SK-N-MC (cell line): ENCODE data around the gene ATF3.
"Not testable (repeated sequence)": the region's sequence is repeated elsewhere in the genome, so short reads cannot be mapped to it uniquely, and the experiment has no call there.

ENCODE experiments used
- DNase-seq: peaks from one replicate; pipeline ENCODE4 v3.0.0-alpha.2; 2011; ENCODE audit warnings: low read depth, low spot score
- H3K27ac ChIP-seq: fragments of 200-600 bp; sonication (generic); 2 replicates; pipeline ENCODE4 v1.5.1; 2016; ENCODE audit warnings: mixed run types
- H3K36me3 ChIP-seq: fragments of 200-600 bp; sonication (generic); 2 replicates; pipeline ENCODE4 v1.6.1; 2017; ENCODE audit warnings: antibody characterized with exemption, low read length, mixed read lengths; ENCODE audit not compliant: insufficient read depth
- H3K4me3 ChIP-seq: fragments of 200-600 bp; sonication (generic); 2 replicates; pipeline ENCODE4 v1.5.1; 2016
- H3K9ac ChIP-seq: fragments of 200-600 bp; sonication (generic); 2 replicates; pipeline ENCODE4 v1.8.0; 2017; ENCODE audit warnings: mixed run types, mixed read lengths; ENCODE audit not compliant: insufficient read length
- H3K9me3 ChIP-seq: fragments of 200-600 bp; sonication (generic); 2 replicates; pipeline ENCODE4 v1.6.1; 2017; ENCODE audit warnings: low read depth, mild to moderate bottlenecking, antibody characterized with exemption, low read length, moderate library complexity, mixed read lengths
- EZH2 ChIP-seq: fragments of 200-600 bp; sonication (generic); IDR thresholded peaks from one replicate; pipeline ENCODE4 v1.6.1; 2017; ENCODE audit warnings: antibody characterized with exemption
- FOXP2 ChIP-seq: optimal IDR thresholded peaks from 2 replicates; pipeline ENCODE3; 2011; ENCODE audit warnings: mild to moderate bottlenecking, moderate library complexity; ENCODE audit not compliant: insufficient read depth; ENCODE audit errors: extremely low read length, control extremely low read depth
- POLR2AphosphoS5 ChIP-seq: IDR thresholded peaks from 2 replicates; pipeline ENCODE4 v1.6.1; 2012; ENCODE audit warnings: mild to moderate bottlenecking, low read depth, low read length, borderline replicate concordance

Gene ATF3

GRCh38 chr1:212634252-212634651, 25.7 kb downstream of the ATF3 start:
- Histone ChIP-seq H3K9me3 (no peaks in the 10 kb centered on the region), H3K27ac (no peak overlapping the region), H3K4me3 (no peak overlapping the region), H3K9ac (no peak overlapping the region), H3K36me3 (no peaks in the 10 kb centered on the region)
- TF ChIP-seq FOXP2 (no peak), EZH2 (no peak), POLR2AphosphoS5 (no peak)
- no peak for DNase-seq

GRCh38 chr1:212635141-212635631, 26.6 kb downstream of the ATF3 start:
- Histone ChIP-seq H3K4me3 (no peak overlapping the region), H3K36me3 (no peaks in the 10 kb centered on the region), H3K9ac (no peak overlapping the region), H3K9me3 (no peaks in the 10 kb centered on the region), H3K27ac (peak overlapping the region; percentile 88)
- TF ChIP-seq FOXP2 (no peak), EZH2 (no peak), POLR2AphosphoS5 (no peak)
- DNase-seq, result no peak

- no peak overlapping the region for H3K27ac ChIP-seq
- no peak for TF ChIP-seq FOXP2
- no peak for TF ChIP-seq POLR2AphosphoS5
- TF ChIP-seq EZH2, result no peak
- H3K36me3 ChIP-seq, result no peaks in the 10 kb centered on the region
- no peaks in the 10 kb centered on the region for H3K9me3 ChIP-seq
- no peak for DNase-seq
- H3K9ac ChIP-seq, result no peak overlapping the region
- H3K4me3 ChIP-seq, result no peak overlapping the region
Measured at GRCh38 chr1:212637902-212638301, 29.3 kb downstream of the ATF3 start.

GRCh38 chr1:212638492-212639151, 30.1 kb downstream of the ATF3 start:
- Histone ChIP-seq H3K9ac (no peak overlapping the region), H3K4me3 (no peak overlapping the region)
- DNase-seq, result no peak

GRCh38 chr1:212639524-212639923, 31.0 kb downstream of the ATF3 start:
- H3K9me3 ChIP-seq, H3K9ac ChIP-seq, H3K4me3 ChIP-seq, H3K27ac ChIP-seq, DNase-seq, H3K36me3 ChIP-seq: not testable (repeated sequence)

More at GRCh38 chr1:212638492-212639151, 30.1 kb downstream of the ATF3 start:
- no peak for TF ChIP-seq FOXP2
- TF ChIP-seq EZH2, result no peak
- TF ChIP-seq POLR2AphosphoS5, result no peak
- H3K9me3 ChIP-seq, result no peaks in the 10 kb centered on the region
- no peak overlapping the region for H3K27ac ChIP-seq
- no peaks in the 10 kb centered on the region for H3K36me3 ChIP-seq

- no peak for DNase-seq
- no peak for TF ChIP-seq POLR2AphosphoS5
- no peak for TF ChIP-seq FOXP2
- TF ChIP-seq EZH2, result no peak
- H3K27ac ChIP-seq, result no peak overlapping the region
Measured at GRCh38 chr1:212640223-212640878, 31.8 kb downstream of the ATF3 start.

GRCh38 chr1:212641956-212642355, 33.4 kb downstream of the ATF3 start:
- H3K27ac ChIP-seq, result no peak overlapping the region
- TF ChIP-seq FOXP2, result no peak
- no peak for TF ChIP-seq EZH2
- no peak for TF ChIP-seq POLR2AphosphoS5
- H3K9me3 ChIP-seq, result no peaks in the 10 kb centered on the region
- no peak overlapping the region for H3K4me3 ChIP-seq
- H3K9ac ChIP-seq, result no peak overlapping the region
- no peaks in the 10 kb centered on the region for H3K36me3 ChIP-seq
- DNase-seq, result no peak

More at GRCh38 chr1:212640223-212640878, 31.8 kb downstream of the ATF3 start:
- H3K4me3 ChIP-seq, result no peak overlapping the region
- H3K36me3 ChIP-seq, result no peaks in the 10 kb centered on the region
- H3K9me3 ChIP-seq, result no peaks in the 10 kb centered on the region
- H3K9ac ChIP-seq, result no peak overlapping the region

- H3K9me3 ChIP-seq, result no peaks in the 10 kb centered on the region
- no peak overlapping the region for H3K4me3 ChIP-seq
- no peak for DNase-seq
- H3K27ac ChIP-seq, result no peak overlapping the region
- no peaks in the 10 kb centered on the region for H3K36me3 ChIP-seq
- H3K9ac ChIP-seq, result no peak overlapping the region
- no peak for TF ChIP-seq POLR2AphosphoS5
- no peak for TF ChIP-seq FOXP2
- TF ChIP-seq EZH2, result no peak
Measured at GRCh38 chr1:212643877-212644276, 35.3 kb downstream of the ATF3 start.
